SK-N-SH treated with all-trans-retinoic acid at 6 μM for 48 hours (cell line): ENCODE results near the gene DENND1A.

ENCODE experiments used
- ARNTL ChIP-seq: fragments of 450-650 bp; formaldehyde crosslinking; IDR thresholded peaks from 2 replicates; pipeline ENCODE4 v1.5.0; 2020; ENCODE audit warnings: low read depth, mild to moderate bottlenecking, moderate library complexity, borderline replicate concordance
- CSDC2 ChIP-seq: fragments of 250-450 bp; sonication (Bioruptor Pico); IDR thresholded peaks from 2 replicates; pipeline ENCODE4 v1.5.0; 2020; ENCODE audit warnings: mild to moderate bottlenecking, moderate library complexity
- OSR1 ChIP-seq: fragments of 250-450 bp; sonication (Bioruptor Pico); IDR thresholded peaks from 2 replicates; pipeline ENCODE4 v1.8.0; 2022; ENCODE audit warnings: moderate library complexity, mild to moderate bottlenecking, inconsistent platforms
- POU6F1 ChIP-seq: fragments of 250-450 bp; sonication (Bioruptor Pico); IDR thresholded peaks from 2 replicates; pipeline ENCODE4 v1.8.0; 2021; ENCODE audit warnings: low read depth, mild to moderate bottlenecking, moderate library complexity, borderline replicate concordance
- PPARA ChIP-seq: fragments of 250-450 bp; sonication (Bioruptor Pico); IDR thresholded peaks from 2 replicates; pipeline ENCODE4 v1.5.0; 2020; ENCODE audit warnings: mild to moderate bottlenecking, borderline replicate concordance
- RARB ChIP-seq: fragments of 250-450 bp; sonication (Bioruptor Pico); IDR thresholded peaks from 2 replicates; pipeline ENCODE4 v1.8.0; 2021; ENCODE audit warnings: mild to moderate bottlenecking, moderate library complexity
- SNAI2 ChIP-seq: fragments of 250-450 bp; sonication (Bioruptor Pico); IDR thresholded peaks from 2 replicates; pipeline ENCODE4 v1.5.0; 2020; ENCODE audit warnings: mild to moderate bottlenecking, moderate library complexity
- TCF4 ChIP-seq: fragments of 250-450 bp; sonication (Bioruptor Pico); IDR thresholded peaks from 2 replicates; pipeline ENCODE4 v1.8.0; 2021; ENCODE audit warnings: mild to moderate bottlenecking, moderate library complexity, borderline replicate concordance
- ZC3H10 ChIP-seq: fragments of 250-450 bp; sonication (Bioruptor Pico); IDR thresholded peaks from 2 replicates; pipeline ENCODE4 v1.5.1; 2021; ENCODE audit warnings: mild to moderate bottlenecking, moderate library complexity
- ZFP3 ChIP-seq: fragments of 250-450 bp; sonication (Bioruptor Pico); IDR thresholded peaks from 2 replicates; pipeline ENCODE4 v1.5.0; 2020; ENCODE audit warnings: mild to moderate bottlenecking, moderate library complexity
- ZFP30 ChIP-seq: fragments of 450-650 bp; formaldehyde crosslinking; IDR thresholded peaks from 2 replicates; pipeline ENCODE4 v1.5.0; 2022; ENCODE audit warnings: mild to moderate bottlenecking, moderate library complexity
- TF ChIP-seq, protein P1 (sequence below): fragments of 250-450 bp; sonication (Bioruptor Pico); IDR thresholded peaks from 2 replicates; pipeline ENCODE4 v1.8.0; 2020; ENCODE audit warnings: mild to moderate bottlenecking, moderate library complexity, borderline replicate concordance
- TF ChIP-seq, protein P2 (sequence below): fragments of 250-450 bp; sonication (Bioruptor Pico); IDR thresholded peaks from 2 replicates; pipeline ENCODE4 v1.5.1; 2020; ENCODE audit warnings: low read depth, mild to moderate bottlenecking, moderate library complexity

DNA sequence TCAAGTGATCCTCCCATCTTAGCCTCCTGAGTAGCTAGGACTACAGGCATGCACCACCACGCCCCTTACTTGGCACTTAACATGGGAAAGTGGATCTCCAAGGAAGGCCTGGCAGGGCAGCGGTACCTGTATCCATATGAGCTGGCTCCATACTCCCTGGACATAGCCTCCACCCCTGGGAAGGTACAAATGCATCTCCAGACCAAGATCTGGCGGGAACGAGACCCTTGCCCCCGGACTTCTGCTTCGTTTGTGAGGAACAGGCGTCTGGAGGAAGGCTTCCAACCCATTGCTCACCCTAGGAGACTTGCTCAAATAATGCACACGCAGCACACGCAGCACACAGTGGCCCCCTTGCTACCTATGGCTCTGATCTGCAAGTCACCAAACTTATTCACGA is 518.7 kb downstream of the DENND1A start:
- no peak for TF ChIP-seq ZC3H10 (CRISPR knock-in tag)
- TF ChIP-seq, protein P1, sequence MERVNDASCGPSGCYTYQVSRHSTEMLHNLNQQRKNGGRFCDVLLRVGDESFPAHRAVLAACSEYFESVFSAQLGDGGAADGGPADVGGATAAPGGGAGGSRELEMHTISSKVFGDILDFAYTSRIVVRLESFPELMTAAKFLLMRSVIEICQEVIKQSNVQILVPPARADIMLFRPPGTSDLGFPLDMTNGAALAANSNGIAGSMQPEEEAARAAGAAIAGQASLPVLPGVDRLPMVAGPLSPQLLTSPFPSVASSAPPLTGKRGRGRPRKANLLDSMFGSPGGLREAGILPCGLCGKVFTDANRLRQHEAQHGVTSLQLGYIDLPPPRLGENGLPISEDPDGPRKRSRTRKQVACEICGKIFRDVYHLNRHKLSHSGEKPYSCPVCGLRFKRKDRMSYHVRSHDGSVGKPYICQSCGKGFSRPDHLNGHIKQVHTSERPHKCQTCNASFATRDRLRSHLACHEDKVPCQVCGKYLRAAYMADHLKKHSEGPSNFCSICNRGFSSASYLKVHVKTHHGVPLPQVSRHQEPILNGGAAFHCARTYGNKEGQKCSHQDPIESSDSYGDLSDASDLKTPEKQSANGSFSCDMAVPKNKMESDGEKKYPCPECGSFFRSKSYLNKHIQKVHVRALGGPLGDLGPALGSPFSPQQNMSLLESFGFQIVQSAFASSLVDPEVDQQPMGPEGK (CRISPR knock-in tag): no peak
- no peak for TF ChIP-seq OSR1 (CRISPR knock-in tag)
- no peak for TF ChIP-seq ARNTL (CRISPR knock-in tag)
- no peak for TF ChIP-seq POU6F1 (CRISPR knock-in tag)
- no peak for TF ChIP-seq RARB (CRISPR knock-in tag)
- TF ChIP-seq ZFP3: no peak
- no peak for TF ChIP-seq SNAI2 (CRISPR knock-in tag)
- no peak for TF ChIP-seq TCF4 (CRISPR knock-in tag)
- TF ChIP-seq PPARA (CRISPR knock-in tag): no peak
- TF ChIP-seq ZFP30 (CRISPR knock-in tag): no peak
- no peak for TF ChIP-seq CSDC2
- TF ChIP-seq, protein P2, sequence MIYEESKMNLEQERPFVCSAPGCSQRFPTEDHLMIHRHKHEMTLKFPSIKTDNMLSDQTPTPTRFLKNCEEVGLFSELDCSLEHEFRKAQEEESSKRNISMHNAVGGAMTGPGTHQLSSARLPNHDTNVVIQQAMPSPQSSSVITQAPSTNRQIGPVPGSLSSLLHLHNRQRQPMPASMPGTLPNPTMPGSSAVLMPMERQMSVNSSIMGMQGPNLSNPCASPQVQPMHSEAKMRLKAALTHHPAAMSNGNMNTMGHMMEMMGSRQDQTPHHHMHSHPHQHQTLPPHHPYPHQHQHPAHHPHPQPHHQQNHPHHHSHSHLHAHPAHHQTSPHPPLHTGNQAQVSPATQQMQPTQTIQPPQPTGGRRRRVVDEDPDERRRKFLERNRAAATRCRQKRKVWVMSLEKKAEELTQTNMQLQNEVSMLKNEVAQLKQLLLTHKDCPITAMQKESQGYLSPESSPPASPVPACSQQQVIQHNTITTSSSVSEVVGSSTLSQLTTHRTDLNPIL (CRISPR knock-in tag): no peak
